Lower lobe of right lung (tissue), 1 donor: ENCODE data around the gene FAM25C. TPM values are rescaled to one million over a fixed set of nuclear protein-coding genes. Genes with fewer than 3 reads are reported as not detected.

Experiments
- total RNA-seq: library from RNA; stranded (reverse); fragmentation: NEBNext Ultra II Directional; extraction: Animal tissue kit (Norgen Biotek cat#: 25700); gene quantifications from one replicate; pipeline ENCODE4 v1.2.1, GENCODE V29; 2021
- donor health status: DM: no; HTN: yes; CAD: no; lungs with severe emphysema.

The FAM25C gene
- total RNA-seq, 1 donor from 2014 or later, result not detected

Other genes with a start within 250 kb of the FAM25C start
- gene SYT15B, start 236.2 kb downstream of the FAM25C start, total RNA-seq, result 40.6 TPM
- gene NPY4R2, start 81.1 kb downstream of the FAM25C start, total RNA-seq, result 1.9 TPM